HL-60 (cell line): Measurements from ENCODE around the gene KSR2.

ENCODE experiments used
- CTCF ChIP-seq: IDR thresholded peaks from one replicate; pipeline ENCODE4 v1.5.1; 2011; ENCODE audit warnings: low read length, control low read depth, inconsistent platforms; ENCODE audit not compliant: insufficient read depth
- POLR2AphosphoS5 ChIP-seq: IDR thresholded peaks from 2 replicates; pipeline ENCODE4 v1.6.1; 2012; ENCODE audit warnings: low read depth
- REST ChIP-seq: IDR thresholded peaks from 2 replicates; pipeline ENCODE4 v1.6.1; 2012; ENCODE audit warnings: low read depth; ENCODE audit not compliant: insufficient replicate concordance

- no peak for TF ChIP-seq CTCF
- no peak for TF ChIP-seq REST
- no peak for TF ChIP-seq POLR2AphosphoS5
These were observed 403.9 kb downstream of the KSR2 start for GRCh38 chr12:117564881-117565280.
